H7 (cell line): ENCODE data around the gene RHOD. TPM values are rescaled to one million over a fixed set of nuclear protein-coding genes. Genes with fewer than 3 reads are reported as not detected.
A peak's percentile ranks its signal among the peaks of the same experiment; 100 is the strongest.

ENCODE experiments used
- DNase-seq: peaks from one replicate; pipeline ENCODE4 v3.0.0; 2012
- H3K27me3 ChIP-seq: 2 replicates; pipeline ENCODE4 v1.6.0; 2011; ENCODE audit warnings: mild to moderate bottlenecking, low read length; ENCODE audit not compliant: control insufficient read depth, insufficient read depth
- H3K36me3 ChIP-seq: replicated peaks from 2 replicates; pipeline ENCODE4 v1.5.1; 2011; ENCODE audit warnings: low read length; ENCODE audit not compliant: control insufficient read depth, insufficient read depth
- H3K4me3 ChIP-seq: 2 replicates; pipeline ENCODE4 v1.5.1; 2011; ENCODE audit warnings: low read depth, mild to moderate bottlenecking, control low read depth, low read length, moderate library complexity; ENCODE audit not compliant: insufficient read depth
- total RNA-seq: library from RNA; depleted of rRNA; stranded (reverse); fragments of >200 nt; shearing (Covaris generic); gene quantifications from 2 replicates; pipeline ENCODE4 v1.2.3, GENCODE V29; 2014

Gene RHOD
- total RNA-seq, 1 experiment from 2014 or later = 15.7 TPM

DNA sequence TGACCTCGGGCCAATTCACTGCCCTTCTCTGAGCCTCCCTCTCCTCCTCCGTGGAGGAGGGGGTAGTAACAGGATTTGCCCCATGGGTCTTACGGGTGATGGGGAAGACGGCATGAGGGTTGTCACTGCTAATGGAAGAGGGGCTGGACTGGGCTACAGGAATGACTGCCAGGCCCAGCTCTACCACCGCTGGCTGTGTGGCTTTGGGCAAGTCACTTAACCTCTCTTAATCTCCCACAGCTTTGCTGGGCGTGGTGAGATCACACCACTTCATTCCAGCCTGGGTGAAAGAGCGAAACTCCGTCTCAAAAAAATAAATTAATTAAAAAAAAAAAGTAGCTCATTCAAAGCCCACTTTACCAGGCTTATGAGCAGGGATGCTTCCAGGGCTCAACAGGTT is 30.9 kb upstream of the RHOD start:
- Histone ChIP-seq H3K36me3 (no peaks in the 10 kb centered on the region), H3K4me3 (no peak overlapping the region), H3K27me3 (peaks cover 29% of the 10 kb centered on the region)
- no peak for DNase-seq

DNA sequence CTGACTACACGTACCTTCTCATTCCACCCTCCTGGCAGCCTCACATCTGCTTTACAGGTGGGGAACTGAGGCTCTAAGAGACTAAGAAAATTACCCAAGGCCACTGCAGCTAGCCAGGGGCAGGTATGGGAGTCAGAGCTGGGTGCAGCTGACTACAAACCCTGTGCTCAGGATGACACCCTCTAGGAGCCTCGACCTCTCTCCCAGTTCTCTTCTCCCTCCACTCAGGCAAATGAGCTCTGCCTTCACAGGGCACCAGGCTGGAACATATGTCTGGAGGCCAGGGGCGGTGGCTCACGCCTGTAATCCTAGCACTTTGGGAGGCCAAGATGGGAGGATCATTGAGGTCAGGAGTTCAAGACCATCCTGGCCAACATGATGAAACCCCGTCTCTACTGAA is 29.7 kb upstream of the RHOD start:
- no peak overlapping the region for H3K4me3 ChIP-seq
- no peak for DNase-seq
- peaks cover 29% of the 10 kb centered on the region for H3K27me3 ChIP-seq
- H3K36me3 ChIP-seq = no peaks in the 10 kb centered on the region

DNA sequence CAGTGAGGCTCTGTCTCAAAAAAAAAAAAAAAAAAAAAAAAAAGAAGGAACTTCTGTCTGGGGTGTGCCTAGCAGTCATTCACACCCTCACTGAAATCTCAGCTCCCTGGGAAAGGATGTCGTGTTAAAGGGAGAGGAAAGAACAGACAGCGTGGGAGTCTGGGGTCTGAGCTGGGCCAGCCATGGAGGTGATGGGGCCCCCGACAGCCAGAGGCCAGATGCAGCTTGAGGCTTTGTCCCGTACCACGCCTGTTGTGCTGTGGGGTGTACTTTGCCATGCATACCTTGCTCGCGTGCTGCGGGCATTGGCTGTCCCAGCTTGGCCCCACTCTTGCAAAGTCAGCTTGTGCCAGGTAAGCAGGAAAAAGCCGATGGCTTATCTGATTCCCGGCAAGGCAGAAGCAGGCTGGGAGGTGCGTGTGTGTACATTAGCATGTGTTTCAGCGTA is 29.1 kb upstream of the RHOD start:
- H3K36me3 ChIP-seq = no peaks in the 10 kb centered on the region
- H3K27me3 ChIP-seq = peaks cover 23% of the 10 kb centered on the region
- H3K4me3 ChIP-seq = no peak overlapping the region
- no peak for DNase-seq

DNA sequence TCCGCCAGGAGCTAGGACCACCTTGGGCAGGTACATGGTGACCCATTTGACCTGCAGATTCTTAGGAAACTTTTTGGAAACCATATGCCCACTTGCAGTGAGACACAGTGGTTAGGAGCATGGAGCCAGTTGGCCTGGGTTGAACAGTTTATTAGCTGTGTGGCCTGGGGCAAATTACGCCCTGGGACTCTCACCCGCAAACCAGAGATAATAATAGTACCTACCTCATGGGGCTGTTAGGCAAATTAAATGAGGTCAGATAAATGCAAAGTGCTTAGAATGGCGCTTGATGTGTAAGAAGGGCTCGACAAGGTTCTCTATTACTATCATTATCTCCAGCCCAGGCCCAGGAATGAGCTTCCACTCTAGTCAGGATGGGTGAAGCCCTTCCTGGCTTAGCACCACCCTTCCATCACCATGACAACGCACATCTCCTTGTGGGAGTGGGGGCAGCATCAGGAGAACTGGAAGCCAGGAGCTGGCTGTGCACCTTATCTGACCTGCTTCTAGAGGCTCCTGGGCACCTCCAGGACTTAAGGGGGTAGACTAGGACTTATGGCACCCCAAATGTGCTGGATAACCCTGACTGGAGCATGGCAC is 28.6 kb upstream of the RHOD start:
- peak; percentile 57 for DNase-seq
- Histone ChIP-seq H3K27me3 (peaks cover 18% of the 10 kb centered on the region), H3K36me3 (no peaks in the 10 kb centered on the region), H3K4me3 (no peak overlapping the region)

DNA sequence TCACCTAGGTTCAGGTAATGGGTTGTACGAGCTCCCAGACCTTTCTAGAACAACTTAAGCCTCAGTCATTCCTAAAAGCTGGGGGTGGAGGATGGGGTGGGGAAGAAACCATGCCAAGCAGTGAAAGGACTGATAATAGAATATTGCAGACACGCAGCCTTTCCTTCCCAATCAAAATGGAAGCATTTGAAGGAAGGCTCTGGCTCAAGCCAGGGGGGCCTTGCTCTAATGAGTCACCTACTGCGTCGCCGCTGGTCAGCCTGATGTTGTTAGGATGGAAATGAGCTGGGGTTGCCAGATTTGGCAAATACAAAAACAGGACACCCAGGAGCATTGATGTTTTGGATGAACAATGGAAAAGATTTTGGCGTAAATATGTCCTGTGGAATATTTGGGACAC is 27.5 kb upstream of the RHOD start:
- no peak overlapping the region for H3K4me3 ChIP-seq
- no peak for DNase-seq
- no peaks in the 10 kb centered on the region for H3K36me3 ChIP-seq
- H3K27me3 ChIP-seq = peaks cover 8% of the 10 kb centered on the region

- no peak for DNase-seq
- H3K36me3 ChIP-seq = no peaks in the 10 kb centered on the region
- H3K4me3 ChIP-seq = no peak overlapping the region
- H3K27me3 ChIP-seq = no peaks in the 10 kb centered on the region
Measured at GRCh38 chr11:67030976-67031375, 25.7 kb upstream of the RHOD start.

DNA sequence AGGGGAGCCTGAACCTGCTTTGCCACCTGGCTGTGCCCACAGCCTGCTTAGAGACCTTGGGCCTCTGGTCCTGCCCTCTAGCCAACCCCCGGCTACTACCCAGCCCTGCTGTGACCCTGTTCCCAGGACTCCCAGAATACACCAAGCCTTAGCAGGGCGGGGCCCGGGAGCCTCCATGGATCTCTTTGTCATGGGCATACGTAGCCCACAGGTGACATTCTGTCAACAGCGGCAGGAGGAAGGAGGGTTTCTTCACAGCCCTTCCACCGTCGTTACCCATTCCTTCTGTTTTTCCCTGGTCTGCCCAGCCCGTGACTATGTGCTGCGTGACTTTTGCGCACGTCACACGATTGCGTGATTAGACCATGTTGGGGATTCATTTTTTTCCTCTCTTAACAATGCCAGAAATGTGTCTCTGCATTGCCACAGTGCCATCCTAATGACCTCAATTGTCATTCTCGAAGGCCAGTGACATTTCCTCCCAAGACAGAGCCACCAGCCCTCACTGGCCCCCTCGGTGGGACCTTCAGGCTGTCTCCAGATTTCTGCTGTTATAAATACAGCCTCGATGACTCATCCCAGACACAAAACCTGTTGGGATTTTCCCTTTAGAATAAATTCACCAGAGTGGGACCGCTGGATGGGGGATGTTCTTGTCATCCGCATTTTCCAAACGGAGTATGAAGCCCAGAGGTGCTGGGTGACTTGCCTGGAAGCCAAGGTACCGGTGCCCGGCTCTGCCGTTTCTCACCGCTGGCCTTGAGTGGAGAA is 24.7 kb upstream of the RHOD start:
- DNase-seq = no peak
- Histone ChIP-seq H3K4me3 (no peak overlapping the region), H3K27me3 (no peaks in the 10 kb centered on the region), H3K36me3 (no peaks in the 10 kb centered on the region)

DNA sequence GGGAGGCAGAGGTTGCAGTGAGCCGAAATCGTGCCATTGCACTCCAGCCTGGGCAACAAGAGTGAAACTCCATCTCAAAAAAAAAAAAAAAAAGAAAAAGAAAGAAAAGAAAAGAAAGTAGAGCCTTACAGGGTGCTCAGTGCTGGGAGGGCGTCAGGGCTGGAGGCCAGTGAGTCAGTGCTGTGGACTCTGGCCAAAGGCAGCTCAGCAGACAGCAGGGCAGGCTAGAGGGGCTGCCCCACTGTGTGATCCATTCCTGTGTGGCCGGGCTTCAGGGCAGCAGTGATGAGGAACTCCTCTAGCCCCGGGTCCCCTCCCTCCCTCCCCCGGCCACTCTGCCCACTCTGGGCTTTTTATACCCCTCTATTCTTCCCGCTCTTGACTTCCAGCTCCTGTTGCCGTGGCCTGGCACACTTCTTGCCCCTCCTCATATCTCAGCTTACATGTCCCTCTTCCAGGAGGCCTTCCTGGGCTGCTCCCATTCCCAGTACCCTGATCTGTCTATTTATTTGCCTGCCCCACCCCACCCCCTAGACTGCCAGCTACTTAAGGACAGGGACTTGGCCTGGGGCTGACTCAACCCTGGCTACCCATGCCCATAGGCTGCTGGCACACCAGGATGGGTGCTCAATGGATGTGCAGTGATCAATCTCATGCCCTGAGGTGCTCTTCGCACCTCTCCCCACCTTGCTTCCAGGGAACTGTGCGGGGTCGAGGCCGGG is 23.7 kb upstream of the RHOD start:
- Histone ChIP-seq H3K27me3 (no peaks in the 10 kb centered on the region), H3K36me3 (no peaks in the 10 kb centered on the region), H3K4me3 (no peak overlapping the region)
- no peak for DNase-seq

DNA sequence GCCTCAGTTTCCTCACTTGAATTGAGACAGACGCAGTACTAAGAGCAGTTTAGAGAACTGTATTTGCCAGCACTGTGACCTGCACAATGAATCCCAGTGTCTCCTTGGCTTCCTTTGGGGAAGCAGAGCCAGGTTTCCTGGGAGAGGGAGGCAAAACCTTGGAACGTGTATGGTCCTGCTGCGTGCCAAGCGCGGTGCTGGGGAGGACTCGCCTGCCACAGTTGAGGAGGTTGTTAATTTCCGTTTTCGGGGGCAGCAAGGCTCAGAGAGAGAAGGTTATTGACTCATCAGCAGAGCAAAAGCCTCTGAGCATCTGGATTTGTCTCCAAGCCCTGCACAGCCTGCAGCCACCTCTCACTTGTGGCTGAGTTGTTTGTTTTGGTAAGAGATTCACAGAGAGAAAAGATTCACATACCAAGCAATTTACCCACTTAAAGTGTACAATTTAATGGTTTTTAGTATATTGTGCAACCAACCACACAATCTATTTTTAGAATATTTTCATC is 22.9 kb upstream of the RHOD start:
- no peak for DNase-seq
- no peaks in the 10 kb centered on the region for H3K36me3 ChIP-seq
- no peaks in the 10 kb centered on the region for H3K27me3 ChIP-seq
- H3K4me3 ChIP-seq = no peak overlapping the region

DNA sequence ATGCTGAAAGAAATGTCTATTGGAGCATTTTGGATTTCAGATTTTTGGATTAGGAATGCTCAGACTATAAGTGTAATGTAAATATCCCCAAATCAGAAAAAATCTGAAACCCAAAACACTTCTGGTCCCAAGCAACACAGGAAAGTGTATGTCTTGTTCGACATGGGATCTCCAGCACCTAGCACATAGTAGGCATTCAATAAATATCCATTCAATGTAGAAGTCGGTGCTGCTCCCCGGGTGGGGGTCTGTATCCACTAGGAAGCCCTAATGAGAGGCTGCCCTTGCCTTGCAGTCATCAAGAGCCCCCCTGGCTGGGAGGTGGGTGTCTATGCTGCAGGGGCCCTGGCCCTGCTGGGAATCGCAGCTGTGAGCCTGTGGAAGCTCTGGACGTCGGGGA is 22.3 kb upstream of the RHOD start:
- DNase-seq = no peak
- no peaks in the 10 kb centered on the region for H3K27me3 ChIP-seq
- H3K4me3 ChIP-seq = no peak overlapping the region
- no peaks in the 10 kb centered on the region for H3K36me3 ChIP-seq

- peak; percentile 76 for DNase-seq
- H3K27me3 ChIP-seq = no peaks in the 10 kb centered on the region
- no peaks in the 10 kb centered on the region for H3K36me3 ChIP-seq
- H3K4me3 ChIP-seq = no peak overlapping the region
Measured at GRCh38 chr11:67040147-67040546, 16.5 kb upstream of the RHOD start.

GRCh38 chr11:67041602-67042001 is 15.0 kb upstream of the RHOD start:
- no peak for DNase-seq
- no peak overlapping the region for H3K4me3 ChIP-seq
- no peaks in the 10 kb centered on the region for H3K27me3 ChIP-seq
- no peaks in the 10 kb centered on the region for H3K36me3 ChIP-seq

DNA sequence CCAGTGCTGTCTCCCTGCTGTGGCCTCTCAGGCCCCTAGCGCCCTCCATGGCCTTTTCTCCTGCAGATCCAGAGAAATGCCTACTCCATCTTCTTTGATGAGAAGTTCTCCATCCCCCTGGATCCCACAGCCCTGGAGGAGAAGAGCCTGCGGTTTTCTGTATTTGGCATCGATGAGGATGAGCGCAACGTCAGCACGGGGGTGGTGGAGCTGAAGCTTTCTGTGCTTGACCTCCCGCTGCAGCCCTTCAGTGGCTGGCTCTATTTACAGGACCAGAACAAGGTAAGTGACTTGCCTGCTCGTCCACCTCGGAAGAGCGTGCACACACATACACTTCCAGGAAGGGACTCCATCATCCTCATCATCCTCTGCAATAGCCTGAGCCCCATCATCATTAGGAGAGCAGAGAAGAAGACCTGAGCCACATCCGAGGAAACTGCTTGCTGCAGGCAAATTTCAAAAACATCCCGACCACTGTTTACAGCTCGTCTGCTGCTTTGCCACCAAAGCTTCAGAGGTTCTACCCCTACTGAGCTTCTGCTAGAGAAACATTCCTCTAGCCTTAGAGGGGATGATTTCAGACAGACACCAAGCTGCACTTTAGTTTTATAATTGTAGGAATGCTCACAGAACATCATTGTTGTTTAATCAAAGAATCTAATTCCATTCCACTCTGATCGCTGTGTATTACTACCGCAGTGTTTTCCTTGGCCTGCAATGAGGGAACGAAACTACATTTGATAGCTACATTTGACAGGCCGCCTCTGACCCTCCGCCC is 12.9 kb upstream of the RHOD start:
- Histone ChIP-seq H3K4me3 (no peak overlapping the region), H3K27me3 (no peaks in the 10 kb centered on the region), H3K36me3 (no peaks in the 10 kb centered on the region)
- DNase-seq = no peak

GRCh38 chr11:67044496-67044895 is 12.2 kb upstream of the RHOD start:
- no peaks in the 10 kb centered on the region for H3K36me3 ChIP-seq
- DNase-seq = no peak
- H3K4me3 ChIP-seq = no peak overlapping the region
- H3K27me3 ChIP-seq = no peaks in the 10 kb centered on the region
